ENCODE data around the gene MMP7.
A peak's percentile ranks its signal among the peaks of the same experiment; 100 is the strongest.

The MMP7 gene, protein sequence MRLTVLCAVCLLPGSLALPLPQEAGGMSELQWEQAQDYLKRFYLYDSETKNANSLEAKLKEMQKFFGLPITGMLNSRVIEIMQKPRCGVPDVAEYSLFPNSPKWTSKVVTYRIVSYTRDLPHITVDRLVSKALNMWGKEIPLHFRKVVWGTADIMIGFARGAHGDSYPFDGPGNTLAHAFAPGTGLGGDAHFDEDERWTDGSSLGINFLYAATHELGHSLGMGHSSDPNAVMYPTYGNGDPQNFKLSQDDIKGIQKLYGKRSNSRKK

DNA sequence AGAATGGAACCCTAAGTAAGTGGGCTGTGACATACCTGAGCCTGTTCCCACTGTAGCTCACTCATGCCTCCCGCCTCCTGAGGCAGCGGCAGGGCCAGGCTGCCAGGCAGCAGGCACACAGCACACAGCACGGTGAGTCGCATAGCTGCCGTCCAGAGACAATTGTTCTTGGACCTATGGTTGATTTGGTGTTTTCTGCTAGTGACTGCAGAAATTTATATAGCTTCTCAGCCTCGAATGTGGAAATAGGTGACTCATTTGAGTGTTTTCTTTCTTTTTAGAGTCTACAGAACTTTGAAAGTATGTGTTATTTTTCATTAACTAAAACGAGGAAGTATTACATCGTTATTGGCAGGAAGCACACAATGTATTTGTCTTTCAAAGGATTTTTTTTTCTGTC, at the start of gene MMP7:
Gene MMP7, minus strand, starts transcription at position 190 of the 400 bp plus-strand sequence. Its CDS starts 47 bp downstream, at position 143.
- no peak for DNase-seq

DNA sequence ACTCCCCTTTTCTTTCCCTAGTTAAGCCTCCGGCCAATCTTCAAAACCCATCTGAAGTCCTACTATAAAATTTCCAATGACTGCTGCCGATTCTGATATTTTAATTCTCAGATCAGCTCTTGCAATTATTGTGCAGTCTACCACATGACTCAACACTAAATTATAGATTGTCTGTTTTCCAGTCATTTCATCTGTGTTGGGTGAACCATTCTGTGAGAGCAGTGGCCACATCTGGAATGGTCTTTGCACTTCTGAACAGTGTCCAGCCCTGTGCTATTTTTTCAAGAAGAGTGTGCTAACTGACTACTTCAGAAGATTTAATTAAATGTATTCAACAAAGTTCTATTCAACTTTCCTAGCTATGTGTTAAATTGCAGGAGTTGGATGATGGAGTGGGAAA, 47.2 kb upstream of the MMP7 start:
- no peak for DNase-seq

DNA sequence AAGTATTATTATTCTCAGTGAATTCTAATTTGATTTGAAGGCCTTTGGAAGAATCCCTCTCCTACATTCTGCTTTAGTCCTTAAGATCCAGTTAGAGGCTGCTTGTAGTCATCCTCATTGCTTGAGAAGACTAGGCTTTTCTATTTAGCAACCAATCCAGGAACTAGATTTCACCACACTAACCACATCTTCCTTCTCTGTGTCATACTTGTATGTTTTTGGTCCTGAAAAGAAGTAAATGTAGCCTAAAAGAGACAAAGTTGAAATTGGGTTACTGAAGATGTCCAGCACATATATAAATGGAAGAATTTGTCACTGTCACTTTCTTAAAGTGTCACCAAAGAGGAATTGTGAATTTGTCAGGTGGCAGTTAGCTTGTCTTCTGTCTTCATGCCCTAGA, 46.6 kb upstream of the MMP7 start:
- DNase-seq: no peak

DNA sequence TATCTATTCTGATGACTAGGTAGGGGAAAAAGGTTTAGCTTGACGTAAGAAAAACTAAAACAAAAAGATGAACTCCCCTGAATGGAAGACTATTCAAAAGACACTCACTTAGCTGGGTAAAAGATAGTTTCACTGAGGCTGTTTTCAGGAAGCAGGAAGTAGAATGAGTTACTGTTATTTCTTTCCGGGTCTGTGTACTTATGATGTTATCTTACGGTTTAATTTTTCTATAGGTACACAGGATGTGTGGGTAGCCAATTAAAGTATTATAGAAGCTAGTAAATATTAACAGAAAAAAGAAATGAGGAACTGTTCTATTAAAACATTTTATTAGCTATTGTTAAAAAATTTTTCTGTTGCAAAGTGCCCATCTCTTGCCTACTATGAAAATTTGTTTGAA, 45.8 kb upstream of the MMP7 start:
- no peak for DNase-seq

DNA sequence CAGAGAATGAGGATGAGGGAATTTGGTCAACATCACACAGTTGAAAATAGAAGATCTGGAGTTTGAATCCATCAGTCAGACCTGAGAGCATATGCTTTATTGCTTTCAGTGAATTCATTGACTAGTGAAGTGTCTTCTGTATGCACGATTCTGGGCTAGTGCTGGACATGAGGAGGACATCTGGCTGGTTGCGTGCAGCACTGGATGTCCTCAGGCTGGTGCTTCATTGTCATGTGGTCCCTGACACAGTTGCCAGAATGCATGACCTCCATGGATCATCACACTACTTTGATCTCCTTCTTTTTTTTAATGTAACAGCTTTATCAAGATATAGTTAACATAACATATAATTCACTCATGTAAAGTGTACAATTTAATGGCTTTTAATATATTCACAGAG, 44.5 kb upstream of the MMP7 start:
- DNase-seq: no peak

DNA sequence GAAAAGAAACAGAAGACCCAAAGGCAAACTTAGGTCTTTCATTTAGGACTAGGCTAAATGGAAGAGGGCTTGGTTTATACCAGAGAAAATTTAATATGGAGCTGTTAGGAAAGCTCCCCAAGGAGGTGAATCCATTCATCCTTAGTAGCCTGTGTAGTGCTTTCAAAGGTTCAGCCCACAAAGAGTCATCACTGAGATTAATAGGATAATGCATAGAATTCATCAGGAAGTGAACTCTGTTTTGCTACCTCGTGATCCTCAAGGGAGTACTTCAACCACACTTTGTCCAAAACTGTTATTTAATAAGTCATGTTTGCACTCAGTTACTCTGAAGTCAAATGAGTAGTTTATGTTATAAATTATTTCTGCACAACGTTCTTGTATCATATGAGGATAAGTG, 43.3 kb upstream of the MMP7 start:
- DNase-seq: no peak

DNA sequence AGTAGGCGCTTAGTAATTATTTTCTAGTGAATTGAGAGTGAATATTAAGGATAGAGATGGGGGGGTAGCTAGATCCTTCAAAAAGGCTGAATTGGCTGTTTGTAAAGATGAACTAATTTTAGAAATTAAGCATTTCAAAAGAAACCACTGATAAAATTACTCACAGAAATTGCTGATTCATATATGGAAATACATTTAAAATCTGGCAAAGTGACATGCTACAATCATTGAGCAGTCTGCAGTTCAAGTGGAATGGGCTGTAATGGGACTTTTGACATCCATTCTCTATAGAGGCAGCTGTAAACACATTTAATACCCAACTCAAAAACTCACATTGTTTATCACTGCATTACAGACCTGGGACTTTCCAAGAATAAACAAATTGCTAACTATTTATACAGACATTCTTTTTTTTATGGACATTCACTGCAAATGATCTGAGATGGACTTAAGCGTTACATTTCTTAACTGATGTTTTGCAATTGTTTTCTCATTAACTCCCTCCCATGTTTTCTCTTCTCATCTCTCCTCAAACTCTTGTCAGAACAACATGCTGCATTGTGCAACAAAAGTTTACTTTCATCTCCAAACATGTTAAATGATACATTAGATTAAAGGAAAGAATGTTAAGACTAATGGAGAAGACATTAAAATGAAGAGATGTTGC, 42.1 kb upstream of the MMP7 start:
- no peak for DNase-seq

DNA sequence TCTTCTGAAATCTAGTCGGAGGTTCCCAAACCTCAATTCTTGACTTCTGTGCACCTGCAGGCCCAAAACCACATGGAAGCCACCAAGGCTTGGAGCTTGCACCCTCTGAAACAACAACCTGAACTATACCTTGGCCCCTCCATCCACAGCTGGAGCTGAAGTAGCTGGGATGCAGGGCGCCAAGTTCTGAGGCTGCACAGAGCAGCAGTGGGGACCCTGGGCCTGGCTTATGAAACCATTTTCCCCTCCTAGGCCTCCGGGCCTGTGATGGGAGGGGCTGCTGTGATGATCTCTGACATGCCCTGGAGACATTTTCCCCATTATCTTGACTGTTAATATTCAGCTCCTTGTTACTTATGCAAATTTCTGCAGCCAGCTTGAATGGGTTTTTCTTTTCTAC, 38.3 kb upstream of the MMP7 start:
- DNase-seq: no peak

DNA sequence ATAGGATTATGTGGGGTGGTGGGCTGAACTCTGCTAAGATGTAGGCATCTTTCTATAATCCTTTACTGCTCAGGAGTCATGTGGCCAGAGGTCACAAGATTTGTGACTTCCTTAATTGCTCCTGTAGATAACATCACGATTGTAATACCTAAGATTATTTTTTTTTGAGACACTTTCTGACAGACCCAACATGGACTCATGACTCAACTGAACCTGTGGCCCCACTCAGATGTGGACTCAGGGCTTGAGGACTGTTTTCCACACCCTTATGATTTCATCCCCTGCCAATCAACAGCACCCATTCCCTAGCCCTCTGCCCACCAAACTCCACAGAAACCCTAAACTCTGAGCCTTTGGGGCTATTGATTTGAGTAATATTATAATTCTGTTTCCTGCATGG, 35.6 kb upstream of the MMP7 start:
- DNase-seq: no peak

DNA sequence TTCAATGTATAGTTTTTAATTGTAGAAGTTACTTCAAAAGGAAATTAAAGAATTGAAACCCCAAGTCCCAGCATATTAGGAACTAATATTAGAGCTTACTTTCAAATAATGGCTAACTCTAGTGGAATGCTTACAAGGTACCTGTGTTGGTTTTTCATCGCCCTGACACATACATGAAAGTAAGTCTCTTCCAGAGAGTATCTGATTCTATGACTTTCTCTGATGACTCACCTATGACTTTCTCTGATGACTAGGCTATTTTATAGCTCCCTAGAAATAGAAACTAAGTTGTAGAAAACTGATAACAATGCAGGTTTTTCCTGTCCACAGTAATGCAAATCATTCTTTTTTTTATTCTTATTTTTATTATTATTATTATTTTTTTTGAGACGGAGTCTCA, 33.6 kb upstream of the MMP7 start:
- no peak for DNase-seq

DNA sequence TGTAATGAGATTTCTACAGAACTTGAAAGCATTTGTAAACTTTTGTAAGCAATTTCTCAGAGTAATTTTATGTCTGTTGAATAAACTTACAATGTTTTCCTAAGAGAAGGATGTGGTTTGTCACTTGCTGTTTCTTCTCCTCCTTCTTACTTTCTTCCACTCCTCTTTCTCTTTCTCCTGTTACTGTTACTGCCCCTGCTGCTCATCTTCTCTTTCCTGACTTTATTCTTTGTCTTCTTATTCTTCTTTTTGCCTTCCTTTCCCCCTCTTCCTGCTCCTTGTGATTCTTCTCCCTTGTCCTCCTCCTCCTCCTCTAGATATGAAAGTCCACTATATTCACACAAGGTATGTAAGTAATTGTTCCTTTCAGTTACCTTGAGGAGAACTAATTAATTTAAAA, 31.1 kb upstream of the MMP7 start:
- DNase-seq: no peak

DNA sequence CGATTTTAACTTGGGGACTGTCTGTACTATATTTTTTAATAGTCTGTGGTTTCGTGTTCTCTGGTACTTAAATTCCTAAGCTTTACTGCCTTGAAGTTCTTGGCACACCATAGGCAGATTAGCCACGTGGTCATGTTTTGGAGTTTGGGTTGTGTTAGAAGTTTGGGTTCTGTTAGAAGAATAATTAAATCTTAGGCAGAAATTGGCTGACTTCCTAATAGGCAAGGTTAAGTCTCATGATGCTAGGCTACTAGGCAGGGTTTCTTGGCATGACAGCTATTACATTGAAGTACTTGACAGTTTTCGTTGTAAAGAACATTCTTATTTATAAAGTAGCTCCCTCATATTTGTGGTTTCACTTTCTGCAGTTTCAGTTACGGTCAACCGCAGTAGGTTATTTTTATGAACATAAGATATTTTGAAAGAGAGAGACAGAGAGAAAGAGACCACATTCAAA, 30.0 kb upstream of the MMP7 start:
- no peak for DNase-seq

DNA sequence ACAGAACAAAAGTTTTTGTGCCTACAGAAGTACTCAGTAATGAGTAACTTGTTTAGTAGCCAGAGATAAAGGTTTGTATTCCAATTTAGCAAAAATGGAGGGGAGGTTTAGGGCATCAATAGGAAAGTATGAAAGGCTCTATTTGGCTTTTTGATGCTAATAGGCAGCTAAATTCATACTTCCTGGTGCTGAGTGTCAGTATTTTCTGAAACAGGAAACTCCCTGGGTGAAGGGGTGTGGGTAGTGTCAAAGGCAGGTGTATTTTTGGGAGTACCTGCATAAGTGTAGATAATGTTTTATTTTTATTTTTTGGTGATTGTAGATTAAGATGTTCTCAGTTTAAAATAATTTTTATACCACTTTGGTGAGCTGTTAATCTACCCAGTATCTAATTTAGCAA, 29.3 kb upstream of the MMP7 start:
- no peak for DNase-seq

DNA sequence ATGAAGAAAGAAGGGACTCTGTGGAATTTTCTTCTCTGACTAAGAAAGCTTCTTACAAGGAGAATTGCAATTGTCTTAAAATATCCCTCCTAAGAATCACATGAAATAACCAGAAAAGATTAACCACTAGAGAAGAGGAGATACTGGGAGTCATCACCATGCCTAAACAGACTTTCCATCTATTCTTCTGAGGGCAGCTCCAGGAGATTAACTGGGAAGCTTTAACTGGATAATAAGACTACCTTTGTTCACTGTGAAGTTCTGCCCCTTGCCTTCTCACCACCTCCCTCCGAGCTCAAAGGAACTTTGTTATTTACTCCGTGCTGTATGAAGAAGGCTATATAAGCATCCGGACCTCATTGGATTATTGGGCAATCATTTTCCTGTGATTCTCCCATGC, 24.5 kb upstream of the MMP7 start:
- no peak for DNase-seq

DNA sequence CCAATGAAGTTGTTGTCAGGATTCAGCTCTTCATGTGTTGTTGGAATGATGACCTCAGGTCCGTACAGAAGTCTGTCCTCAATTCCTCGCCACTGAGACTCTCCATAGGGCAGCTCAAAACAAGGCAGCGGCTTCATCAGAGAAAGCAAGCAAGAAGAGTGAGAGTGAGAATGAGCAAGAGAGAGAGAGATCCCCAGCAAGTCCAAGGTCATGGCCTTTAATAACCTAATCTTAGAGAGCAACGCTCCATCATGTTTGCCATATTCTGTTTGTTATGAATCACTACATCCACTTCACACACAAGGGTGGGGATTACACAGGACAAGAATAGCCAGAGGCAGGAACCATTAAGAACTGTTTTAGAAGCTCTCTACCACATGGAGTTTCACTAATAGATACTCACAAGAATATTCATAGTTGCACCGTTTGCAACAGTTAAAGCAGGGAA, 23.3 kb upstream of the MMP7 start:
- no peak for DNase-seq

DNA sequence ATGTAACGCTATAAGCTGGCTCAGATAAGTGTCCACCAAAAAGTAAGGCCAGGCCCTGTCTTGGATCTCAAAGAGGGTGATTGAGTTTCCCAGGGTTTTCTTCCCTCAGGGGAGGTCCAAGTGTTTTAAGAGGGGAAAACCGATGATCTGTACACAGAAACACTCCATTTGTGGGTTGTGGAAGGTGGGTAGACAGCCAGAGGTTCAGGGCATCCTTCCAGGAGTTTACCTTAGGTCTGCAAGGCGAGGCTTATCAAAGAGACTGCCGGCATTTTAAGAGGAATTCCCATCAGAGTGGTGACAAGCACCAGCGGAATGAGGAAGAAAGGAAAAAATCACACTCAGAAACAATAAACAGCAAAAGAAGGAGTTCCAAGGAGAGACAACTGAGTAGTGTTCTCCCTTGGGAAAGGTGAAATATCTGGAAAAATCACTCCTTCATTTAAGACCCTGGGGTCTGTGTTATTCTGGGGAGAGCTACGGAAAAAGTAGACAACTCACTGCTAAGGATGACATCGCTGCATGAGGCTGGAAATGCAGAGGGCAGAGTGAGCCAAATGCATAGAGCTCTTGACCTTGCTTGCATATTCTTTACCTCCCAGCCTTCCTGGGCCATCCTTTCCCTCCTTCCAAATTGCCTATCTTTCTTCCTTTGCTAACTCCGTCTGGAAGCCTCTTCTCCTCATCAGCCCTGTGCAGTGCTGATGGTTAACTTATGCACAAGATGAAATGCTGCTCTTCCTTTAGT, 22.1 kb upstream of the MMP7 start:
- DNase-seq: no peak

DNA sequence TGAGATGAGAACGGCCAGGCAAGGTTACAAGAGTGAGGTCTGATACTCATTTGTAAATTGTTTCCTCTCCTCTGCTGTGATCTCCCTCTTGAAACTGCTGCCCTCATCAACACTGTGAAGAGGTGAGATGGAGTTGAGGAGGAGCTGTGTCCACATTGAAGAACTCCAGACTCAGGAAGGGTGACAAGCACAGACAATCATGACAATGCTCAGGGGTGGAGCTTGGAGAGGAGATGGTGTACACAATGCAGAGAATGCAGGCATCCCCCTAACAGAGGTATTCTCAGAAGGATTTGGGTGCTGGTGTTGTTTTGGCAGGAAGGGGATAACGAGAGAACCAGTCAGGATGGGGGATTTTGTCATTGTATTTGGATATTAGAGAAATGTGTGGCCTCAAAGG, 21.5 kb upstream of the MMP7 start:
- DNase-seq: no peak

DNA sequence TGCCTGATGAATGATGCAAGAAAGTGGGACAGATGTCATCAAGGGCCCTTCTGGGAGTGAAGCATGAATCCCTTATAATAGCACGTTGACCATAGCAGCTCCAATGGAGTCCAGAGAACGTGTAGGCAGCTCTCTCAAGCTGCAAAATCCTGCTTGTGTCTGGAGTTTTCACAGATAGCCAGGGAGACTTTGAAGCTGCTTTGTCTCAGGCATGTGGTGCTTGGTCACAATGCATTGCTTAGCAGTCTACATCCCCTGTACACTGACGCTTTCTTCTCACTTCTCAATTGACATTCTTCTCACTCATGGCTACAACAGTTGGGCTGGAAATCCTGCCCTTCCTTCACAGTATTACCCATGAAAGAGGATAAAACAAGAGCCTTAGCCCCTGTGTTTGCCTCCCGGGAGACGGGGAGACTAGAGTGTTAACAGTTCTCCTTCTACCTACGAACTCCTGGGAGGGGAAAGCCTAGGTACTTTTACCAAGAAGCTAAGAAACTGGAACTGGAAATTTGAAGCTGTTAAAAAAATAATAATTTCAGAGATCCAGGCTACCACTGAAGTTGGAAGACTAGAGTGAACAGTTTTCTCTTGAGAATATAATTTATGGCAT, 20.7 kb upstream of the MMP7 start:
- DNase-seq: no peak

DNA sequence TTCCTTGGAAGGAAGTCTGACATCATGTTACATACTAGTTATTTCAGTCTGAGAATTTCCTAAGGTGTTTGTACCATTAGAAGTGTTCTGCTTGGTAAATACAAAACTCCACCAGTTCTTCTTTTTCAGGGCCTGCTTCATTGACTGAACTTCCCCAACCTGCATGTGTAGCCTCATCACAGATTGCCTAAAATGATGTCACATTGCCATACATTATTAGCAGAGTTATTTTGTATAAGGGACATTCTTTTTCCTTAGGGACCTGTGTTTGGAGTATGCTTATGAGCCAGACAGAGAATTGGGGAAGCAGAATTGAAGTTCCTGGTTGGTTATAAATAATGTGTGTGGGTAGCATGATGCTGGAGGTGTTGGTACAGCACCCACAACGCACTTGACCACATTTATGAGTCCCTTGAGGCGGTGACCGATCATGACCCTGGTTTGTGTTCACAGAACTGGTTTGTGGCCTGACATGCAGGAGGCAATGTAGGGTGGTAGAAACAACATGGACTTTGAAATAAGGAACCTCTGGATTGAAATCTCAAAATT, 16.4 kb upstream of the MMP7 start:
- peak; percentile 17 for DNase-seq

DNA sequence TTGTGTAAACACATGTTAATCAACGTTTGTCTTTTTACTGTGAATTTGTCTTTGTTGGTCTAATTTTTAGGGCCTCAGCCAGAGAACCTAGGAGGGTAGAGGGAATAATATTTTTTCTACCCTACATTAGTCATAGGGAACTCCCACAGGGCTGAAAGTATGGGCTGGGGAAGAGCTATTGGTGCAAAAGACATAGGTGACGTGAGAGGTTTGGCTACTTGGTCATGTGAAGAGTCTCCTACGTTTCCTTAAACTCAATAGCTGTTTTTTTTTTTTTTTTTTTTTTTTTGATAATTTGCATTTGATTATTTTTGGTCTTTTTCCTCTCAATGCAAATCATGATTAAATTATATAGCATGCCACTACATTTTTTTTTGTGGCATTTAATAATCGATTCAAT, 15.9 kb upstream of the MMP7 start:
- DNase-seq: no peak

DNA sequence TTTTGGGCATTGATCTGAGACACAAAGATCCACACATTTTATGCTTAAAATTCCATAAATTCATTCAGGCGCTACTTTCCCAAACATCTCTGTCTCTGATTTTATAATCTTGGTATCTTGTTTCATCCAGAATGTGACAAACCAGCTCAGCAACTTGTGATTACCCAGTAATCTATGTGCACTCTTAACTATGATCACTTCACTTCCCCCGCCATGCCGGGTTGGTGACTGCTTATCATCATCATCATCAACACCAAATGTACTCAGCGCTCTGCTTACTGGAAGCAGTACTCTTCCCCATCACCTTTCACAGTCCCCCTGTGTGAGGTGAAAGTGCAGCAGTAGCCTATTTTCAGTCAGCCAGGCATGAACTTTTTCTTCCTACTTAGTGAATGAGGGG, 15.2 kb upstream of the MMP7 start:
- no peak for DNase-seq

DNA sequence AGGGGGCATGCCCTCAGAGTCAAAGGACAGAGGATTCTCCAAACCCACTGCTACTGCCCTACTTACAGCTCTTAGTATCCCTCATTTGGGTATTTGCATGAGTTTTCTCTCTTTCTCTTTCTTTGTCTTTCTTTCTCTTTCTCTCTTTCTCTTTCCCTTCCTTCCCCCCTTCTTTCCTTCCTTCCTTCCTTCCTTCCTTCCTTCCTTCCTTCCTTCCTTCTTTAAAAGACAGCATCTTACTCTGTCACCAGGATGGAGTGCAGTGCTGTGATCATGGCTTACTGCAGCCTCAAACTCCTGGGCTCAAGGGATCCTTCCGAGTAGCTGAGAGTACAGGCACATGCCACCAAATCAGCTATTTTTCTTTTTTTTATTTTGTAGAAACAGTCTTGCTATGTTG, 14.0 kb upstream of the MMP7 start:
- DNase-seq: no peak

DNA sequence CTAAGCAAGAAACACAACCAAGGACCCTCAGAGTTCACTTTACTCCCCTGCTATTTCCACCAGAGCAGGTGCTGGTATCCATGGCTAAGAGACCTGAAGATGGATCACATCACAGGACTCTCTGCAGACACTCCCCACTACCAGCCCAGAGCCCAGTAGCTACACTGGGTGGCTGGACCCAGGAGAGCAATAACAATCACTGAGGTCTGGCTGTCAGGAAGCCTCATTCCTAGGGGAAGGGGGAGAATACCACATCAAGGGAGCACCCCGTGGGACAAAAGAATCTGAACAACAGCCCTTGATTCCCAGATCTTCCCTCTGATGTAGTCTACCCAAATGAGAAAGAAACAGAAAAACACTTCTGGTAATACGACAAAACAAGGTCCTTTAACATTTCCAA, 9.0 kb upstream of the MMP7 start:
- no peak for DNase-seq

All from NK-92 treated with Interleukin-12 subunit alpha and Interleukin-12 subunit beta, amount 100 ng/mL, for 24 hours (cell line).